Activated T-helper 1 cell treated with anti-CD3 and anti-CD28 coated beads, Interleukin-12 subunit alpha, Interleukin-12 subunit beta, Interleukin-2, Interleukin-4 antibody, amounts not matched to agents 30 ng/mL and 10 ng/mL and 1 ng/mL, durations not matched to agents 14 hours and 24 hours and 36 hours (primary cell): Measurements from ENCODE around the gene PACSIN1. TPM values are rescaled to one million over a fixed set of nuclear protein-coding genes. Genes with fewer than 3 reads are reported as not detected.

Experiments
- DNase-seq: peaks from one replicate; pipeline ENCODE4 v3.0.0; 2021; ENCODE audit warnings: low spot score
- H3K27ac Mint-ChIP-seq: one replicate; pipeline ENCODE4 v1.8.0; 2021; ENCODE audit warnings: mild to moderate bottlenecking, mixed read lengths
- H3K27me3 Mint-ChIP-seq: one replicate; pipeline ENCODE4 v1.8.0; 2022; ENCODE audit warnings: mild to moderate bottlenecking, moderate library complexity, mixed read lengths; ENCODE audit not compliant: insufficient read depth
- H3K36me3 Mint-ChIP-seq: one replicate; pipeline ENCODE4 v1.8.0; 2021; ENCODE audit warnings: low read depth, mixed read lengths
- H3K4me1 Mint-ChIP-seq: one replicate; pipeline ENCODE4 v1.8.0; 2021; ENCODE audit warnings: low read depth, mixed read lengths
- H3K4me3 Mint-ChIP-seq: one replicate; pipeline ENCODE4 v1.8.0; 2021; ENCODE audit warnings: mild to moderate bottlenecking, moderate library complexity, mixed read lengths
- H3K9me3 Mint-ChIP-seq: one replicate; pipeline ENCODE4 v1.8.0; 2021; ENCODE audit warnings: mixed read lengths
- intact Hi-C: fragments of 100-400 bp; cut with micrococcal nuclease; formaldehyde crosslinking; loops from one replicate; pipeline ENCODE4 v1.15.1; 2024
- total RNA-seq: library from RNA; stranded (reverse); gene quantifications from 2 replicates; pipeline ENCODE4 v1.2.3, GENCODE V29; 2022

The PACSIN1 gene
- total RNA-seq, 1 donor from 2014 or later, result not detected

- Mint-ChIP-seq H3K27ac (no peak overlapping the region), H3K4me3 (no peak overlapping the region), H3K4me1 (no peaks in the 10 kb centered on the region), H3K36me3 (no peaks in the 10 kb centered on the region), H3K9me3 (no peaks in the 10 kb centered on the region), H3K27me3 (peaks cover 9% of the 10 kb centered on the region)
- intact Hi-C loops, result no loop called here
- DNase-seq, result no peak
These were observed 49.9 kb downstream of the PACSIN1 start for GRCh38 chr6:34515473-34516387.

- no peaks in the 10 kb centered on the region for H3K36me3 Mint-ChIP-seq
- H3K4me3 Mint-ChIP-seq, result no peak overlapping the region
- H3K27me3 Mint-ChIP-seq, result peaks cover 9% of the 10 kb centered on the region
These were observed 50.8 kb downstream of the PACSIN1 start for GRCh38 chr6:34516391-34517324.

GRCh38 chr6:34517461-34517881, 51.6 kb downstream of the PACSIN1 start:
- intact Hi-C loops, result no loop called here
- Mint-ChIP-seq H3K27me3 (peaks cover 9% of the 10 kb centered on the region), H3K27ac (no peak overlapping the region), H3K9me3 (no peaks in the 10 kb centered on the region), H3K36me3 (no peaks in the 10 kb centered on the region), H3K4me1 (no peaks in the 10 kb centered on the region), H3K4me3 (no peak overlapping the region)
- no peak for DNase-seq

More at GRCh38 chr6:34516391-34517324, 50.8 kb downstream of the PACSIN1 start:
- H3K9me3 Mint-ChIP-seq, result no peaks in the 10 kb centered on the region
- H3K4me1 Mint-ChIP-seq, result no peaks in the 10 kb centered on the region
- DNase-seq, result no peak
- H3K27ac Mint-ChIP-seq, result no peak overlapping the region
- intact Hi-C loops, result no loop called here

GRCh38 chr6:34517966-34518365, 52.1 kb downstream of the PACSIN1 start:
- DNase-seq, result no peak
- Mint-ChIP-seq H3K9me3 (no peaks in the 10 kb centered on the region), H3K4me1 (no peaks in the 10 kb centered on the region), H3K4me3 (no peak overlapping the region), H3K27ac (no peak overlapping the region), H3K36me3 (no peaks in the 10 kb centered on the region), H3K27me3 (peaks cover 9% of the 10 kb centered on the region)
- intact Hi-C loops, result no loop called here

- no peaks in the 10 kb centered on the region for H3K4me1 Mint-ChIP-seq
- peaks cover 8% of the 10 kb centered on the region for H3K27me3 Mint-ChIP-seq
- intact Hi-C loops, result no loop called here
- H3K36me3 Mint-ChIP-seq, result no peaks in the 10 kb centered on the region
- no peaks in the 10 kb centered on the region for H3K9me3 Mint-ChIP-seq
- DNase-seq, result no peak
- H3K27ac Mint-ChIP-seq, result peak overlapping the region; percentile 31
- H3K4me3 Mint-ChIP-seq, result no peak overlapping the region
These were observed 52.9 kb downstream of the PACSIN1 start for GRCh38 chr6:34518669-34519365.

- Mint-ChIP-seq H3K4me3 (no peak overlapping the region), H3K36me3 (no peaks in the 10 kb centered on the region), H3K9me3 (no peaks in the 10 kb centered on the region), H3K4me1 (no peaks in the 10 kb centered on the region), H3K27me3 (peaks cover 2% of the 10 kb centered on the region), H3K27ac (no peak overlapping the region)
- DNase-seq, result no peak
- intact Hi-C loops, result no loop called here
These were observed 54.2 kb downstream of the PACSIN1 start for GRCh38 chr6:34519971-34520644.

- intact Hi-C loops, result no loop called here
- no peaks in the 10 kb centered on the region for H3K9me3 Mint-ChIP-seq
- H3K27ac Mint-ChIP-seq, result no peak overlapping the region
- H3K4me1 Mint-ChIP-seq, result no peaks in the 10 kb centered on the region
- H3K36me3 Mint-ChIP-seq, result no peaks in the 10 kb centered on the region
- H3K27me3 Mint-ChIP-seq, result peaks cover 2% of the 10 kb centered on the region
- DNase-seq, result no peak
- H3K4me3 Mint-ChIP-seq, result no peak overlapping the region
These were observed 55.0 kb downstream of the PACSIN1 start for GRCh38 chr6:34520645-34521462.

- no peak for DNase-seq
- H3K27me3 Mint-ChIP-seq, result peaks cover 2% of the 10 kb centered on the region
- H3K36me3 Mint-ChIP-seq, result no peaks in the 10 kb centered on the region
- no peak overlapping the region for H3K4me3 Mint-ChIP-seq
- no peaks in the 10 kb centered on the region for H3K9me3 Mint-ChIP-seq
- no peak overlapping the region for H3K27ac Mint-ChIP-seq
- no peaks in the 10 kb centered on the region for H3K4me1 Mint-ChIP-seq
- intact Hi-C loops, result no loop called here
These were observed 55.8 kb downstream of the PACSIN1 start for GRCh38 chr6:34521463-34522285.

- Mint-ChIP-seq H3K27me3 (peaks cover 2% of the 10 kb centered on the region), H3K4me3 (no peak overlapping the region)
- intact Hi-C loops, result no loop called here
These were observed 56.9 kb downstream of the PACSIN1 start for GRCh38 chr6:34522761-34523160.

GRCh38 chr6:34523441-34524206, 57.7 kb downstream of the PACSIN1 start:
- Mint-ChIP-seq H3K27me3 (peaks cover 2% of the 10 kb centered on the region), H3K4me3 (no peak overlapping the region)
- intact Hi-C loops, result no loop called here

More at GRCh38 chr6:34522761-34523160, 56.9 kb downstream of the PACSIN1 start:
- Mint-ChIP-seq H3K4me1 (no peaks in the 10 kb centered on the region), H3K9me3 (no peaks in the 10 kb centered on the region), H3K36me3 (no peaks in the 10 kb centered on the region), H3K27ac (no peak overlapping the region)
- no peak for DNase-seq

More at GRCh38 chr6:34523441-34524206, 57.7 kb downstream of the PACSIN1 start:
- no peaks in the 10 kb centered on the region for H3K9me3 Mint-ChIP-seq
- no peaks in the 10 kb centered on the region for H3K4me1 Mint-ChIP-seq
- no peaks in the 10 kb centered on the region for H3K36me3 Mint-ChIP-seq
- H3K27ac Mint-ChIP-seq, result no peak overlapping the region
- DNase-seq, result no peak
